NCI-H2227 (cell line): ENCODE measurements around the gene PCYT2.

Experiments
- DNase-seq: peaks from one replicate; lab custom pipeline; 2025; ENCODE audit not compliant: unreplicated experiment; lab: John Stamatoyannopoulos, UW

PCYT2 gene

DNA sequence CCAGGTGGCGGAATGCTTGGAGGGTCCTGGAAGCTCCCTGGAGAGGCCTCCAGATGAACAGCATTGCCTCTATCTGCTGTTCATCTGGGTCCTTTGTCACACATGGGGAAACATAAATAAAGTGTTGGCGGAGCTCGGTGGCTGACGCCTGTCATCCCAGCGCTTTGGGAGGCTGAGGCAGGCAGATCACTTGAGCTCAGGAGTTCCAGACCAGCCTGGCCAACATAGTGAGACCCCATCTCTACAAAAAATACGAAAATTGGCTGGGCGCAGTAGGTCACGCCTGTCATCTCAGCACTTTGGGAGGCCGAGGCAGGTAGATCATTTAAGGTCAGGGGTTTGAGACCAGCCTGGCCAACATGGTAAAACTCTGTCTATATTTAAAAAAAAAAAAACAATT lies 33.7 kb upstream of the PCYT2 start:
- DNase-seq = no peak

- DNase-seq = no peak
Measured at GRCh38 chr17:81942167-81942553, 31.0 kb upstream of the PCYT2 start.

DNA sequence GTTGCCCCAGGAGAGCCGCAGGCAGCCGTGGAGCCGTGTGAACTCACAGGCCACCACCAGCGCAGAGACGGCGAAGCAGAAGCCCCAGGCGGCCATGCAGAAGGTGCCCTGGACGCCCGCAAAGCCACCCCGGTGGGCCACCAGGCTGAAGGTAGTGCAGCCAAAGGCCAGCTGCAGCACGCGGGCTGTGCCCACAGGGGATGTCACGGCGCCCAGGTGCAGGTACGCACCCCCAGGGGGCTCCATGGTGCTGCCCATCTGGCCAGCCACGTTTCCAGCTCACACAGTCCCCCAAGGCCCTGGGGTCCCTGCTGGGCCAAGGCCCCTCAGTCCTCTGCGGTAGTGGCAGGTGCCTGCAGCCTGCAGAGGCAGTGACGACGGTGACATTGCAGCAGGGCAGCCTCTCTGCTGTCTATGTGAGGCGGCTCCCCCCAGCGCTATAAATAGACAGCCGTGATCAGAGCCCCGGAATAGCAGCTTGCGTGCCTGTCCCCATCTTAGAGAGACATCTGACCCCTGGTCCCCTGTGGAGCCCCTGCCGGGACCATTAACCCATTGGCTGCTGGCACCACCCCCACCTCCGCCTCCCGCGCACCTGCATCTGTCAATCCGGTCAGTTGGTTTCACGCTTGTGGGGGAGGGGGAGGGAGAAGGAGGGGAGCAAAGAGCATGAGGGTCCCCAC lies 30.4 kb upstream of the PCYT2 start:
- DNase-seq = peak; percentile 69

GRCh38 chr17:81940538-81941483 lies 29.6 kb upstream of the PCYT2 start:
- no peak for DNase-seq

DNA sequence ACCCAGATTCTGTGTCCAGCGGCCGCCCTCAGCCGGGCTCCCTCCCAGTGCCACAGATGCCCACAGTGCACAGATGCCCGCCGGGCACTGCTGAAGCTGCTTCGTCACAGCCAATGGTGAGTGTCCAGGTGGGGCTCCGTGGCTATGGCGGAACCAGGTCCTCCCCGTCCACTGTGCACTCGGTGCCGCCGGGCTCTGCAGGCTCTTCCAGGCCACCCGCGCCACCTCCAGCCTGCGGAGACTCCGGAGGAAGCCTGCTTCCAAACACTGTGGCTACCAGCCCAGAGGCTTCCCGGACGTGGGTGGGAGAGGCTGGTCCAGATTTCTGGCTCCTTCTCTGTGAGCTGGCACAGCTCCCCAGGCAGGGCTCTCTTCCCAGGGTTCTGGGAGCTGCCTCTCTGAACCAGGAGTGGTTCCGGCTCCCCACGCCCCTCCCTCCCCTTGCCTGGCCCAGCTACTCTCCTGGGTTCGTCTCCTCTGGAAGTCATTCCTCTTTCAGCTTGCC lies 28.7 kb upstream of the PCYT2 start:
- no peak for DNase-seq

GRCh38 chr17:81939218-81939617 lies 28.0 kb upstream of the PCYT2 start:
- DNase-seq = no peak

DNA sequence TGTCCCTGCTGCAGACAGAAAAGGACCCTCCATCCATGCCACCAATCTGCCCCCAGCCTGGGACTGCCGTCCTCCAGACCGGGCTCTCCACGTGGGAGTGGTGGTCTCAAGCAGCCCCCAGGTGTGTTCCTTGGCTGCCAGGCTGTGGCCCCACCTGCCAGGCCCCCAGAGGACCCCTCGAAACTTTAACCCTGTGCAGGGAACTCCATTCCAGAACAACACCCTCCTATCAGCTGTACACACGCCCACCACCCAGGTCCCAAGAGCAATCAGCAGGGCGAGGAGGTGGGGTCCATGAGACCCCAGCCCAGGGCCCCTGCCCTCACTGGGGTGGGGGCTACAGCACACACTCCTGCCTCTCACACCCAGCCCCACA lies 24.5 kb upstream of the PCYT2 start:
- DNase-seq = no peak

GRCh38 chr17:81934850-81935708 lies 23.9 kb upstream of the PCYT2 start:
- DNase-seq = no peak

DNA sequence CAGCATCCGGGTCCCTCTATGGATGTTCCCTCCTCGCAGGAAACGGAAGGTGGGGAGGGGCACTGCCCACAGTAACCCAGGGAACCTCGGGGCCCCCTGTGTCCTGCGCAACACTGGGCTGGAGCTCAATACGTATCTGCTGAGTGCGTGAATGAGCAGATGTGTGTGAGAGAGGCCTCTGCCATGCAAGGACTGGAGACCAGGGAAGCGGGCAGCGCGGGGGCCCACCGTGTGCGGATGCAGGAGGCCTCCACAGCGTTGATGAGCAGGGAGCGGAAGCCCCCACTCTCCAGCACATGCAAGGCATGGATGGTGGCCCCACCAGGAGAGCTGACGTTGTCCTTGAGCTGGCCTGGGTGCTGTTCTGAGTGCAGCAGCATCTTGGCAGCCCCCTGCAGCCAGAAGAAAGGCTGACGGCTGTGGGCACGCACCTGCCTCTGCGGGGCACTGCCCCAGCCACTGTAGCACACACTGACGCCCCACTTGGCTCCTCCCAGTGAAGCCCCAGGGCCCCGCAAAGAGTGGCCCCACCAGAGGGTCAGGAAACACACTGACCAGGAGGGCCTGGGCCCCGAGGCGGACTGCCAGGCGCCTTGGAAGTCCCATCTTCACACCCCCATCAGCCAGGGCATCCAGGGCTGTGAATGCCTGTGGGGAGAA lies 23.0 kb upstream of the PCYT2 start:
- no peak for DNase-seq

DNA sequence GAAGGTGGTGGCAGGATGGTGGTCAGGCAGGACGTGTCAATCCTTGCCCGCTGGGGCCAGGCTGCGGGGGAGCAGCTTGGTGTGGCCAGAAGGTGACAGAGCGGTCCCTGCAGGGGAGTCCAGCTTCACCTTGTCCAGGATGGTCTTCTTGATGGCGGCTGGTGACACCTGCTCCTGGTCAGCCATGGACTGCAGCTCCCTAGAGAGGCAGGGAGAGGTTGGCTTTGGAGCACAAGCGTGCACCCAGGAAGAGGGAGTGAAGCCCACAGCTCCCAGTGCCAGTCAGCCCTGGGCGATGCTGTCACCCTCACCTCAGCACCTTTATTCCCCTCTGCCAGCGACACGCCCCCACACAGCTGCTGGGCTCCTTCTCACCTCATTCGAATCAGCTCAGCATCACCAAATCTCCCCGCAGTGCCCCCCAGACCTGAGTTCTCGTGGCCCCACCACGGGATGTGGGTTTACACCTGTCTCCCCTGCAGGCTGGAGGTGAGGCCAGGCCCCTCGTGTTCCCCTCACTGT lies 22.0 kb upstream of the PCYT2 start:
- no peak for DNase-seq

DNA sequence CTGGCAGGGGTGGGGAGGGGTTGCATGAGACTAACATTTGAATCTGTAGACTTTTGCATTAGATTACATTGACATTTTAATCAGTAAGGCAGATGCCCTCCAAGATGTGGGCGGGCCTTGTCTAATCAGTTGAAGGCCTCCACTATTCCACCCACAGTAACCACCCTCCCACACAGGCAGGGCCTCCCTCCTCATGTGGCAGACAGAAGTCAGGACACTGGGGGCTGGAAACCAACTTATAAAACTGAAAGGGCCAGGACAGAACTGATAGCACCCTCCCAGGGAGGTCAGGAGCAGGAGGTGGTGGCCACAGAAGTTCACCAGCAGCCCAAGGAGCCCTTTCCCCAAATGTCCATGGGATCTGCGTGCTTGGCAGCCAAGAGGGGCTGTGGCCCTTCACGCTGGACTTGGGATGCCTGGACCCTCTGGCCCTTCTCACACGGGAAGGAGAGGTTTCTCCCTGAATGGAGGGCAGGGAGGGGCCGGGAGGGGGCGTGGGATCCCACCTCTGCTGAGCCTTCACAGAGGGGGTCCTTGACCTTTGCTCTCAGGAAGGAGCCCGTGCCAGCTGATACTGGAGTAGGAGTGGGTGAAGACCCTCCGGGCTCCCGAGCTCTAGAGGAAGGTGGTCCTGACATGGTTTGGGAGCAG lies 21.3 kb upstream of the PCYT2 start:
- no peak for DNase-seq

GRCh38 chr17:81931557-81932332 lies 20.5 kb upstream of the PCYT2 start:
- no peak for DNase-seq

DNA sequence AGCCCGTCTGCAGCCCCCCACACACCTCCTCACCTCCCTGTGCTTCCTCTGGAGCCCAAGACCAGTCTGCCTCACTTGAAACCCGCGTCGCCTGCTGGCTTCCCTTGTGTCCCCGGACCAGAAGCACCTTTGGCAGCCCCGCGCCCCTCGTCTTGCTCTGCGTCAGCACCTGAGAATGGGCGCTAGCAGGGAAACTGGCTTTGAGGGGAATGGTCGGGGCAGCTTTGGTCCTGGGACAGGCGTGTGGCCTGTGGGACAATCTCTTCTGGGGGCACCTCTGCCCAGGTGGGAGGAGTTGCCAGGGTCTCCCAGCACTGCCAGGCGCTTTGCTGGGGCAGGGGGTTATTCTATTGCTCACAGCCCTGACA lies 20.0 kb upstream of the PCYT2 start:
- DNase-seq = no peak

GRCh38 chr17:81930142-81931125 lies 19.2 kb upstream of the PCYT2 start:
- DNase-seq = no peak

DNA sequence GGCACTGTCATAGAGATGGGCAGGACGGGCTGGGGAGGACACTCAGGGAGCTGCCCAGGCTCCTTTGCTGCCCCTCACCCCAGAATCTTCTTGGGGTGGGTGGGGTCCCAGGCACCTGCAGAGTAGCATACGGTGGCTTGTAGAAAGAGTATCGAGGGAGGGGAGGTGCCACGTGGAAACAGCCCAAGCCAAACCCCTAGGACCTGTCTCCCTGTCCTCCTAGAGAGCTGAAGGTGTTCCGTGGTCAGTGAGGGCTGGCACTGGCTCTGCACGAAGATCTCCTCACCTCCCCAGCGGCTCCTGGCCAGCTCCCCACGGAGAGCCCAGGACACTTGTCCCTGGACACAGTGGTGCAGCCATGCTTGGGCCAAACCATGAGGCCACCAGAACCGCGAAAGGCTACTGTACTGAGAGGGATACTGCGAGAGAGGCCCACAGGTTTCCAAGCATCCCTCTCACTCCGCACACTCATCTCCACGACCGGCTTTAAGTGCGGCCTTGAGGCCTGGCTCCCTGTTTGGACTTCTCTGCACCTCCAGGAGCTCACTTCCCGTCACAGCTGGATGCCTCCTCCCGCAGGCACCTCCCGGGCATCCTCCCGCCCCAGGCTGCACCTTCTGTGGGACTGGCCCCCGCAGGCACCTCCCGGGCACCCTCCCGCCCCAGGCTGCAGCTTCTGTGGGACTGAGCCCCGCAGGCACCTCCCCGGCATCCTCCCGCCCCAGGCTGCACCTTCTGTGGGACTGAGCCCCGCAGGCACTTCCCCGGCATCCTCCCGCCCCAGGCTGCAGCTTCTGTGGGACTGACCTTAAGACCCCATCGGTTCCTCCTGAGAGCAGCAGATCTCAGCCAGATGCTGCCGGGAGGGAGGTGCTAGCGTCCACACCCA lies 18.3 kb upstream of the PCYT2 start:
- DNase-seq = no peak

GRCh38 chr17:81928544-81929252 lies 17.5 kb upstream of the PCYT2 start:
- DNase-seq = peak; percentile 52
